Heart left ventricle (tissue), 16 donors: ENCODE measurements around the gene SLC35E3. TPM values are rescaled to one million over a fixed set of nuclear protein-coding genes. Genes with fewer than 3 reads are reported as not detected.

Experiments
- ATAC-seq, 4 donors: fragments of 200-7000 bp; cut with Tn5 transposase; one replicate each; pipeline ENCODE4 v1.9.1; 2020 to 2022; ENCODE audit warnings: moderate library complexity in 4 of 4, mild to moderate bottlenecking in 3 of 4, moderate number of reproducible peaks in 1 of 4
- DNase-seq, 5 donors: peaks; one replicate each; pipeline ENCODE4 v3.0.0-alpha.2; 2020
- H3K27ac ChIP-seq, 12 donors: fragments of 200-600 bp; sonication (generic) in 4 of 12; one replicate each; pipeline versions ENCODE4 v1.5.0 to v1.8.0; 2016 to 2022; ENCODE audit warnings: mild to moderate bottlenecking in 2 of 12
- H3K27me3 ChIP-seq, 9 donors: fragments of 200-600 bp; sonication (generic) in 2 of 9; one replicate each; pipeline versions ENCODE4 v1.5.1 to v1.8.0; 2016 to 2022; ENCODE audit warnings: mild to moderate bottlenecking in 3 of 9
- H3K36me3 ChIP-seq, 9 donors: fragments of 200-600 bp; sonication (generic) in 2 of 9; one replicate each; pipeline versions ENCODE4 v1.5.0 to v1.8.0; 2018 to 2022; ENCODE audit warnings: mild to moderate bottlenecking in 2 of 9
- H3K4me1 ChIP-seq, 12 donors: fragments of 200-600 bp; sonication (generic) in 4 of 12; one replicate each; pipeline versions ENCODE4 v1.5.0 to v1.8.0; 2016 to 2022; ENCODE audit warnings: mild to moderate bottlenecking in 3 of 12
- H3K4me3 ChIP-seq, 12 donors: fragments of 200-600 bp; sonication (generic) in 4 of 12; one replicate each; pipeline versions ENCODE4 v1.5.0 to v1.8.0; 2017 to 2022; ENCODE audit warnings: mild to moderate bottlenecking in 9 of 12, moderate library complexity in 4 of 12
- H3K9me3 ChIP-seq, 12 donors: fragments of 200-600 bp; sonication (generic) in 4 of 12; one replicate each; pipeline versions ENCODE4 v1.5.0 to v1.8.0; 2016 to 2022; ENCODE audit warnings: mild to moderate bottlenecking in 1 of 12
- CTCF ChIP-seq, 12 donors: fragments of 200-600 bp; sonication (generic) in 4 of 12; IDR thresholded peaks; one replicate each; pipeline versions ENCODE4 v1.5.0 to v1.8.0; 2018 to 2022; ENCODE audit warnings: antibody characterized with exemption in 12 of 12, mild to moderate bottlenecking in 5 of 12
- POLR2A ChIP-seq, 2 donors: fragments of 450-650 bp; IDR thresholded peaks; one replicate each; pipeline ENCODE4 v1.6.1; 2017; ENCODE audit warnings: antibody characterized with exemption in 2 of 2, mild to moderate bottlenecking in 2 of 2, moderate library complexity in 2 of 2
- WGBS, 4 donors: extraction: QIAGEN DNeasy Blood & Tissue Kit in 2 of 4; methylation state at CpG; one replicate each; pipeline versions ENCODE4 v1.1.5 to v1.1.7; 2013 to 2018; 5-methylcytosine and 5-hydroxymethylcytosine counted together
- intact Hi-C, 10 donors: fragments of 100-400 bp; cut with DNase I; formaldehyde crosslinking; loops; one replicate each; pipeline versions ENCODE4 v1.11.1 to v1.14.2; 2022
- polyA plus RNA-seq, 2 donors: library from polyadenylated mRNA; stranded (reverse); fragments of 200-250 nt; gene quantifications; one replicate each; pipeline ENCODE4 v1.2.3, GENCODE V29; 2013
- total RNA-seq, 9 donors: library from RNA; depleted of rRNA in 2 of 9; stranded (reverse); fragments of >200 nt in 2 of 9; fragmentation: NEBNext Ultra II Directional in 3 of 9; extraction: Animal tissue kit (Norgen Biotek cat#: 25700) in 3 of 9; gene quantifications; one replicate each; pipeline versions ENCODE4 v1.1.0 to v1.2.4, GENCODE V29; 2016 to 2023
- donor health status: ischemic (EF 13 %, LVEDD 7.1; RV severe dilation, severe dysfunction).
- donor health status: healthy with polysubstance abuse.
- donor health status: DM: no; HTN: yes; CAD: no.
- donor health status: DM: no; HTN: no; CAD: no.
- donor health status: ischemic (EF 25% LVEDD 6.9; RV normal size, moderate dysfunction).
- donor health status: ischemic (EF 25% LVEDD 5.7; RV mildly dilated, moderate dysfunction).
- donor health status: healthy.
- donor health status: DM: yes; HTN: yes; CAD: no.
- donor health status: ischemic (EF 35%, LVEDD 5.7; RV mildly dilated, moderate dysfunction).
- donor health status: nonischemic (EF 11% LVEDD 7.7; RV severe dilation, severe dysfunction).
- donor health status: DM: yes; HTN: yes; CAD: no.
- donor health status: PGD.
- donor health status: ischemic (EF 29% LVEDD 5.4; RV normal size, mild dysfunction).
- donor health status: nonischemic (EF 23%, LVEDD 6.1; RV moderate dilation, normal function).

Gene SLC35E3
- total and polyA plus RNA-seq, 11 donors, result 2.6 to 8.6 (median 5.4) TPM

- H3K36me3 ChIP-seq, result no peaks in the 10 kb centered on the region
- no peaks in the 10 kb centered on the region for H3K9me3 ChIP-seq
- no peaks in the 10 kb centered on the region for H3K27me3 ChIP-seq
- intact Hi-C loops, result loop anchor here in 1 of 10 donors (5.0 kb wide), 1 partner anchor 42 kb away; the partner anchor contains the start of gene SLC35E3
- TF ChIP-seq POLR2A (IDR thresholded peaks at IDR 0.05), result no peak
- TF ChIP-seq CTCF (IDR thresholded peaks at IDR 0.05), result no peak
- H3K4me1 ChIP-seq, result peaks cover 0 to 45% (median 0%) of the 10 kb centered on the region in 12 donors
- DNase-seq (no peak), ATAC-seq (no peak)
- no peak overlapping the region for H3K27ac ChIP-seq
- no peak overlapping the region for H3K4me3 ChIP-seq
- 95 to 98% (median 97%) methylated on average over 14 of the region's 14 CpGs for whole genome bisulfite sequencing, 4 donors
Measured at GRCh38 chr12:68789144-68789878, 43.3 kb downstream of the SLC35E3 start.

GRCh38 chr12:68790081-68790951 is 44.3 kb downstream of the SLC35E3 start:
- no peaks in the 10 kb centered on the region for H3K36me3 ChIP-seq
- no peaks in the 10 kb centered on the region for H3K27me3 ChIP-seq
- WGBS, 4 donors, result 93 to 96% (median 95%) methylated on average over 13 of the region's 13 CpGs
- no peak overlapping the region for H3K4me3 ChIP-seq
- intact Hi-C loops, result no loop called here
- no peaks in the 10 kb centered on the region for H3K9me3 ChIP-seq
- H3K27ac ChIP-seq, result no peak overlapping the region
- H3K4me1 ChIP-seq, result peaks cover 0 to 34% (median 0%) of the 10 kb centered on the region in 12 donors
- ATAC-seq (no peak), DNase-seq (no peak)
- TF ChIP-seq CTCF (IDR thresholded peaks at IDR 0.05) (no peak), POLR2A (IDR thresholded peaks at IDR 0.05) (no peak)

GRCh38 chr12:68790952-68791234 is 44.9 kb downstream of the SLC35E3 start:
- H3K4me1 ChIP-seq, result peaks cover 0 to 29% (median 0%) of the 10 kb centered on the region in 12 donors
- intact Hi-C loops, result no loop called here
- WGBS, 4 donors, result 62 to 67% (median 64%) methylated on average over 3 of the region's 3 CpGs
- TF ChIP-seq CTCF (IDR thresholded peaks at IDR 0.05) (no peak), POLR2A (IDR thresholded peaks at IDR 0.05) (no peak)
- no peaks in the 10 kb centered on the region for H3K36me3 ChIP-seq
- no peaks in the 10 kb centered on the region for H3K27me3 ChIP-seq
- no peak overlapping the region for H3K4me3 ChIP-seq
- DNase-seq (no peak), ATAC-seq (no peak)
- no peaks in the 10 kb centered on the region for H3K9me3 ChIP-seq
- no peak overlapping the region for H3K27ac ChIP-seq

GRCh38 chr12:68791897-68792481 is 46.0 kb downstream of the SLC35E3 start:
- H3K27ac ChIP-seq, result no peak overlapping the region
- 96 to 100% (median 99%) methylated on average over 2 of the region's 2 CpGs for WGBS, 4 donors

More at GRCh38 chr12:68791897-68792481, 46.0 kb downstream of the SLC35E3 start:
- TF ChIP-seq POLR2A (IDR thresholded peaks at IDR 0.05), result no peak
- no peak for TF ChIP-seq CTCF (IDR thresholded peaks at IDR 0.05)
- Histone ChIP-seq H3K4me3 (no peak overlapping the region), H3K36me3 (no peaks in the 10 kb centered on the region), H3K27me3 (no peaks in the 10 kb centered on the region), H3K9me3 (no peaks in the 10 kb centered on the region), H3K4me1 (peaks cover 0 to 18% (median 0%) of the 10 kb centered on the region in 12 donors)
- intact Hi-C loops, result no loop called here
- no peak for DNase-seq
- no peak for ATAC-seq
